Measurements from ENCODE around the gene PLXNA2. TPM values are rescaled to one million over a fixed set of nuclear protein-coding genes. Genes with fewer than 3 reads are reported as not detected.

The PLXNA2 gene
- total RNA-seq, 2 experiments from 2014 or later = 1.1 to 1.2 TPM

DNA sequence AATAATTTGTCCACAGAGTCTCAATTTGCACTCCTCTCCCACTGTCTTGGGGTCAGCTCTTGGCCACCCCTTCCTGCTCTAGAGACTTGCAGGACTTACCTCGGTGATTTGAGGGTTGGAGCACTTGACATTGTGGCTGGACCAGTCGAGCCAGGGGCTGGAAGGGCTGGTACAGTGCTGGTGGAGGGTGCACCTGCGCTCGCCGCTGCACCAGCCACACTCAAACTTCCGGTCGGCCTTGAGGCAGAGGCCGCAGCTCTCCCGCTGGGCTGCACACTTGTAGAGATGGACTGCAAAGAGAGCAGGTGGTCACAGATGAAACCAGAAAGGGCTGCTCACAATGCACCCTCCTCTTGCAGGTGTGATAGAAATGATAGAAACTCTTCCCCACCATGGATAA, 165.0 kb downstream of the PLXNA2 start:
- ChIA-PET POLR2A (no interaction called here), CTCF (no interaction called here)
- DNase-seq = no peak
- H3K4me3 Mint-ChIP-seq = no peak overlapping the region
- no peaks in the 10 kb centered on the region for H3K36me3 Mint-ChIP-seq (ENCODE audit: low read depth)
- no peak overlapping the region for H3K27ac Mint-ChIP-seq
- H3K4me1 Mint-ChIP-seq = peaks cover 2% of the 10 kb centered on the region
- H3K9me3 Mint-ChIP-seq = no peaks in the 10 kb centered on the region
- peaks cover 2% of the 10 kb centered on the region for H3K27me3 Mint-ChIP-seq

DNA sequence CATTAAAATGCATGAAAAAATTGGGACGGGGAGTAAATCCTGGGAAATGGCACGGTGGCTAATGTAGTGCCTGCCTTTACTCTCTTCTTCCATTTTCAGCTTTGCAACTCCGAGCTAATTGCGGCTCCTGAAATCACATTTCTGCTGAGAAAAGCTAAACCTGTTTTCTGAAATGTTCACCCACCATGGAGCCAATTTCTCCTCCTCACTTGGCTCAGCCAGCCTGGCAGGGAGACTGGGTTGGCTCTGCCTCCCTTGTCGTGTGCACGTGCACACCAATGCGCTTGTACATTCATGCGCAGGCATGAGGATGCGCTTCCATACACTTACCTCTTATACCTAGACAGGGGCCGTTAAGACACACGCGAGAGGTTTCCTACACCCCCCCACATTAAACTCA, 165.4 kb downstream of the PLXNA2 start:
- Mint-ChIP-seq H3K9me3 (no peaks in the 10 kb centered on the region), H3K36me3 (ENCODE audit: low read depth) (no peaks in the 10 kb centered on the region), H3K4me1 (peaks cover under 1% of the 10 kb centered on the region), H3K4me3 (no peak overlapping the region), H3K27me3 (peaks cover 2% of the 10 kb centered on the region), H3K27ac (no peak overlapping the region)
- CTCF ChIA-PET = no interaction called here
- POLR2A ChIA-PET = no interaction called here
- DNase-seq = no peak

GRCh38 chr1:208077232-208078075, 166.7 kb downstream of the PLXNA2 start:
- Mint-ChIP-seq H3K4me3 (no peak overlapping the region), H3K36me3 (ENCODE audit: low read depth) (no peaks in the 10 kb centered on the region), H3K27me3 (peaks cover 2% of the 10 kb centered on the region), H3K9me3 (no peaks in the 10 kb centered on the region), H3K4me1 (no peaks in the 10 kb centered on the region), H3K27ac (no peak overlapping the region)
- DNase-seq = no peak
- ChIA-PET CTCF (no interaction called here), POLR2A (no interaction called here)

- no peak overlapping the region for H3K4me3 Mint-ChIP-seq
- ChIA-PET CTCF (interaction anchor here (1.3 kb wide), 1 partner anchor 9 kb away, joined by 3 read pairs; no protein-coding TSS in a partner anchor), POLR2A (no interaction called here)
- no peaks in the 10 kb centered on the region for H3K36me3 Mint-ChIP-seq (ENCODE audit: low read depth)
- no peak overlapping the region for H3K27ac Mint-ChIP-seq
- peaks cover 3% of the 10 kb centered on the region for H3K27me3 Mint-ChIP-seq
- no peak for DNase-seq
- H3K4me1 Mint-ChIP-seq = no peaks in the 10 kb centered on the region
- no peaks in the 10 kb centered on the region for H3K9me3 Mint-ChIP-seq
Measured at GRCh38 chr1:208074353-208074752, 169.8 kb downstream of the PLXNA2 start.

- Mint-ChIP-seq H3K27ac (no peak overlapping the region), H3K4me1 (no peaks in the 10 kb centered on the region), H3K36me3 (ENCODE audit: low read depth) (no peaks in the 10 kb centered on the region), H3K9me3 (no peaks in the 10 kb centered on the region), H3K27me3 (peaks cover 3% of the 10 kb centered on the region), H3K4me3 (no peak overlapping the region)
- no peak for DNase-seq
- ChIA-PET POLR2A (no interaction called here), CTCF (interaction anchor here (0.8 to 1.2 kb wide), 2 partner anchors 10 to 13 kb away, joined by 3 to 4 read pairs; no protein-coding TSS in a partner anchor)
Measured at GRCh38 chr1:208071435-208072031, 172.7 kb downstream of the PLXNA2 start.

GRCh38 chr1:208069908-208070307, 174.3 kb downstream of the PLXNA2 start:
- no peak for DNase-seq
- CTCF ChIA-PET = interaction anchor here (1.1 kb wide), 1 partner anchor 20 kb away, joined by 3 read pairs; no protein-coding TSS in a partner anchor
- Mint-ChIP-seq H3K27me3 (peaks cover 2% of the 10 kb centered on the region), H3K27ac (no peak overlapping the region), H3K4me1 (no peaks in the 10 kb centered on the region), H3K9me3 (no peaks in the 10 kb centered on the region), H3K4me3 (no peak overlapping the region), H3K36me3 (ENCODE audit: low read depth) (no peaks in the 10 kb centered on the region)
- POLR2A ChIA-PET = no interaction called here

DNA sequence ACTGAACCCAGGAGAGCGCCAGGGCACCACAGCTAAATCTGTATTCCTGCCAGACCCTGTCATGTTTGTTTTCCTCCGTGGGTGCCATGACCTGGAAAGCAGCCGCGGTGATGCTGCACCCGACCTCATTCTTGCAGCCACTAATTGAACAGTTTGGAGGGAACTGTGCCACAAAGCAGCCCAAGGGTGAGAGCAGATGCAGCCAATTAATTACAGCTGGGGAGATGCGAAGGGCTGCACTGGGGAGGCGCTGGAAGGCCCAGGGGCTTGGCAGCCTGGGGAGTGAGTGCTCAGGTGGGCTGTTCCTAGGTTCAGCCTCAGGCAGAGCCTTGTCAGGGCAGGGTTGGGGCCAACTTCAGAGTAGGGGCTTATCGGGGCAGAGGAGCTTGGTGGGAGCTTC, 174.9 kb downstream of the PLXNA2 start:
- peaks cover 2% of the 10 kb centered on the region for H3K27me3 Mint-ChIP-seq
- ChIA-PET CTCF (no interaction called here), POLR2A (no interaction called here)
- H3K9me3 Mint-ChIP-seq = no peaks in the 10 kb centered on the region
- H3K27ac Mint-ChIP-seq = no peak overlapping the region
- no peak for DNase-seq
- no peak overlapping the region for H3K4me3 Mint-ChIP-seq
- H3K4me1 Mint-ChIP-seq = no peaks in the 10 kb centered on the region
- H3K36me3 Mint-ChIP-seq (ENCODE audit: low read depth) = no peaks in the 10 kb centered on the region

DNA sequence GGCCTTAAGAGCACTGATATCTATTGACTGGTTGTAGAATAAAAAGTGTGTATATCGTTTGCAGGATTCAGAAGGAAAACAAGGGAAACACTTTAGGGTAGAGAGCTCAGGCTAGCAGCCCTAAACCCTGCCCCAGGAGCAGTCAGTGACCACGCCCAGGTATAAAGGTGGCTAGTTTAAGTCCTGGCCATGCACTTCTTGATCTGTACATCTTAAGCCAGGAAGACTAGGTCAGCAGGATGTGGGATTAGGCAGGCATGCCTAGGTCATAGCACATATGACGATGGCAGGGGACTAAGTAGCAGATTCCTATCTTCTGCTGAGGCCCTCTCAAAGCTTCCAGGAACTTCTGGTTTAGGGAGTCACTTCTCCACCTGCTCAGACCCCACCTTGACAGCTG, 175.3 kb downstream of the PLXNA2 start:
- peaks cover 2% of the 10 kb centered on the region for H3K27me3 Mint-ChIP-seq
- ChIA-PET CTCF (no interaction called here), POLR2A (no interaction called here)
- DNase-seq = no peak
- no peaks in the 10 kb centered on the region for H3K36me3 Mint-ChIP-seq (ENCODE audit: low read depth)
- no peak overlapping the region for H3K27ac Mint-ChIP-seq
- H3K9me3 Mint-ChIP-seq = no peaks in the 10 kb centered on the region
- H3K4me1 Mint-ChIP-seq = no peaks in the 10 kb centered on the region
- no peak overlapping the region for H3K4me3 Mint-ChIP-seq

DNA sequence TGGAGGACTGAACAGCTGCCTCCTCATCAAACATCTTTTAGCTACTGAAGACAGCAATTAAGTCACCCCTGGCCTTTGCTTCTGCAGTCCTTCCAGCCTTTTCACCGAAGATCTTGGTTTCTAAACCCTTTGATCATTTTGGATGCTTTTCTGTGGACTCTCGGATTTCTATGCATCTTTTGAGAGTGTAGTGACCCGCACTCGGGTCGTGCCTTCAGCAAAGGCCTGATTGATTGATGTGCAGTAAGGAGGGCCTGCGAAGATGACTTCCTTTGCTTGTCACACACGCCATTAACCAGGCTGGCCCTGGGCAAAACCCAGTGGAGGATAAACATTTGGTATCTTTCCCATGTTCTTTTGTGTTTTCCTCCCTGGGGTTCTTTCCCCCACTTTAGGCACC, 175.8 kb downstream of the PLXNA2 start:
- Mint-ChIP-seq H3K27ac (no peak overlapping the region), H3K4me3 (no peak overlapping the region)
- CTCF ChIA-PET = no interaction called here

GRCh38 chr1:208066583-208066982, 177.6 kb downstream of the PLXNA2 start:
- H3K27ac Mint-ChIP-seq = no peak overlapping the region
- peaks cover 2% of the 10 kb centered on the region for H3K27me3 Mint-ChIP-seq
- H3K9me3 Mint-ChIP-seq = no peaks in the 10 kb centered on the region
- ChIA-PET CTCF (interaction anchor here (2.0 kb wide), 1 partner anchor 44 kb away, joined by 6 read pairs; no protein-coding TSS in a partner anchor), POLR2A (no interaction called here)
- no peak for DNase-seq
- no peaks in the 10 kb centered on the region for H3K4me1 Mint-ChIP-seq
- no peaks in the 10 kb centered on the region for H3K36me3 Mint-ChIP-seq (ENCODE audit: low read depth)
- no peak overlapping the region for H3K4me3 Mint-ChIP-seq

More for the DNA sequence above, 175.8 kb downstream of the PLXNA2 start:
- H3K9me3 Mint-ChIP-seq = no peaks in the 10 kb centered on the region
- DNase-seq = no peak
- no peaks in the 10 kb centered on the region for H3K4me1 Mint-ChIP-seq
- POLR2A ChIA-PET = no interaction called here
- H3K27me3 Mint-ChIP-seq = peaks cover 2% of the 10 kb centered on the region
- no peaks in the 10 kb centered on the region for H3K36me3 Mint-ChIP-seq (ENCODE audit: low read depth)

- H3K4me3 Mint-ChIP-seq = no peak overlapping the region
- no peaks in the 10 kb centered on the region for H3K4me1 Mint-ChIP-seq
- no peaks in the 10 kb centered on the region for H3K36me3 Mint-ChIP-seq (ENCODE audit: low read depth)
- DNase-seq = no peak
- no peak overlapping the region for H3K27ac Mint-ChIP-seq
- CTCF ChIA-PET = interaction anchor here (1.1 to 2.0 kb wide), 2 partner anchors 15 to 44 kb away, joined by 3 to 6 read pairs; no protein-coding TSS in a partner anchor
- POLR2A ChIA-PET = no interaction called here
- H3K27me3 Mint-ChIP-seq = peaks cover 2% of the 10 kb centered on the region
- no peaks in the 10 kb centered on the region for H3K9me3 Mint-ChIP-seq
Measured at GRCh38 chr1:208065862-208066261, 178.3 kb downstream of the PLXNA2 start.

- Mint-ChIP-seq H3K9me3 (no peaks in the 10 kb centered on the region), H3K4me1 (no peaks in the 10 kb centered on the region), H3K27ac (no peak overlapping the region), H3K36me3 (ENCODE audit: low read depth) (no peaks in the 10 kb centered on the region), H3K4me3 (no peak overlapping the region), H3K27me3 (peaks cover 2% of the 10 kb centered on the region)
- no peak for DNase-seq
- POLR2A ChIA-PET = no interaction called here
- CTCF ChIA-PET = no interaction called here
Measured at GRCh38 chr1:208061632-208062031, 182.6 kb downstream of the PLXNA2 start.

GRCh38 chr1:208061118-208061517, 183.1 kb downstream of the PLXNA2 start:
- DNase-seq = no peak
- CTCF ChIA-PET = interaction anchor here (0.7 kb wide), 1 partner anchor 30 kb away, joined by 3 read pairs; no protein-coding TSS in a partner anchor
- H3K27me3 Mint-ChIP-seq = peaks cover 7% of the 10 kb centered on the region

More at GRCh38 chr1:208061118-208061517, 183.1 kb downstream of the PLXNA2 start:
- H3K4me1 Mint-ChIP-seq = no peaks in the 10 kb centered on the region
- POLR2A ChIA-PET = no interaction called here
- no peaks in the 10 kb centered on the region for H3K36me3 Mint-ChIP-seq (ENCODE audit: low read depth)
- H3K4me3 Mint-ChIP-seq = no peak overlapping the region
- H3K27ac Mint-ChIP-seq = no peak overlapping the region
- H3K9me3 Mint-ChIP-seq = no peaks in the 10 kb centered on the region
